Ishikawa (cell line): Measurements from ENCODE around the gene MAOB.

Source experiments
- CEBPB ChIP-seq: IDR thresholded peaks from 2 replicates; pipeline ENCODE4 v1.6.1; 2012
- CREB1 ChIP-seq: IDR thresholded peaks from 2 replicates; pipeline ENCODE4 v1.6.1; 2012; ENCODE audit warnings: low read depth
- EGR1 ChIP-seq: IDR thresholded peaks from 2 replicates; pipeline ENCODE4 v1.6.1; 2012
- EP300 ChIP-seq: IDR thresholded peaks from 2 replicates; pipeline ENCODE4 v1.6.1; 2012; ENCODE audit warnings: borderline replicate concordance
- FOXM1 ChIP-seq: IDR thresholded peaks from 2 replicates; pipeline ENCODE4 v1.6.1; 2012; ENCODE audit warnings: low read depth, borderline replicate concordance
- MAX ChIP-seq: IDR thresholded peaks from 2 replicates; pipeline ENCODE4 v1.6.1; 2012
- NFIC ChIP-seq: IDR thresholded peaks from 2 replicates; pipeline ENCODE4 v1.6.1; 2012
- RAD21 ChIP-seq: IDR thresholded peaks from 2 replicates; pipeline ENCODE4 v1.6.1; 2012; ENCODE audit warnings: low read depth
- REST ChIP-seq: IDR thresholded peaks from 2 replicates; pipeline ENCODE4 v1.6.1; 2012; ENCODE audit warnings: low read depth, mild to moderate bottlenecking
- TAF1 ChIP-seq: IDR thresholded peaks from 2 replicates; pipeline ENCODE4 v1.6.1; 2012; ENCODE audit warnings: low read depth, mild to moderate bottlenecking
- TCF12 ChIP-seq: IDR thresholded peaks from 2 replicates; pipeline ENCODE4 v1.6.1; 2012; ENCODE audit warnings: low read depth
- TEAD4 ChIP-seq: IDR thresholded peaks from 2 replicates; pipeline ENCODE4 v1.6.1; 2012
- YY1 ChIP-seq: IDR thresholded peaks from 2 replicates; pipeline ENCODE4 v1.6.1; 2012; ENCODE audit warnings: low read depth
- ZBTB7A ChIP-seq: IDR thresholded peaks from 2 replicates; pipeline ENCODE4 v1.6.1; 2012; ENCODE audit warnings: low read depth
- TF ChIP-seq, protein P1 (sequence below): IDR thresholded peaks from 2 replicates; pipeline ENCODE4 v1.6.1; 2012

Gene MAOB

DNA sequence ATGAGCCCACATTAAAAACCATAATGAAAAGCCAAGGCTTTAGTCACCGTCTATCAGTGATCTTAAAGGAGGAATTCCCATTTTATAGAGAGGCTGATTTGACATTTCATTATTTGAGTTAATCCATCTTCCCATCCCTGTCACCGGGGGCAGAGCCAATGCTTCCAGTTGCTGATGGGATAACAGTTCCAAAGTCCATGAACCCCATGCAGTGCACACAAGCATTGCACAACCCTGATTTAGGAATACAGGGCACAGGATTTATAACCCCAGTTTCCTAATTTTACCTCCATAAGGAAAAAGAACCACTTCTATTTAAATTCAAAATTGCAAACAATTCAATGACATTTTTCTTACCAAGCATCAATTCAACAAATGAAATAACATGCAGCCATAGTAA lies 36.5 kb downstream of the MAOB start:
- TF ChIP-seq CEBPB (no peak), CREB1 (no peak), MAX (no peak), EP300 (no peak), TEAD4 (no peak), YY1 (no peak), TCF12 (no peak), NFIC (no peak)
- TF ChIP-seq, protein P1, sequence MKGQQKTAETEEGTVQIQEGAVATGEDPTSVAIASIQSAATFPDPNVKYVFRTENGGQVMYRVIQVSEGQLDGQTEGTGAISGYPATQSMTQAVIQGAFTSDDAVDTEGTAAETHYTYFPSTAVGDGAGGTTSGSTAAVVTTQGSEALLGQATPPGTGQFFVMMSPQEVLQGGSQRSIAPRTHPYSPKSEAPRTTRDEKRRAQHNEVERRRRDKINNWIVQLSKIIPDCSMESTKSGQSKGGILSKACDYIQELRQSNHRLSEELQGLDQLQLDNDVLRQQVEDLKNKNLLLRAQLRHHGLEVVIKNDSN, result no peak

DNA sequence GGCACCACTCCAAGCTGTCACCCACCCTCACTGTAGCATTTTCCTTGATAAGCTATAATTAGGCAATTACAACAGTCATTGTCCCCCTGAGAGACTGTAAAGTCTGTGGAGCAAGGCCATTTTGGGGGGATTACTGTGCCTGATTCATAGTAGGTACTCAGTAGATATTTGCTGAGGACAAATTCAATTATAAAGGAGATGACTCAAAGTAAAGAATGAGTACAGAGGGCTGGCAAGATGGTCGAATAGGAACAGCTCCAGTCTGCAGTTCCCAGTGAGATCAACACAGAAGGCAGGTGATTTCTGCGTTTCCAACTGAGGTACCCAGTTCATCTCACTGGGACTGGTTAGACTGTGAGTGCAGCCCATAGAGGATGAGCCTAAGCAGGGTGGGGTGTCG lies 42.0 kb downstream of the MAOB start:
- TF ChIP-seq YY1 (no peak), REST (no peak), TCF12 (no peak), TAF1 (no peak), EP300 (no peak), MAX (no peak), FOXM1 (no peak), NFIC (no peak), CREB1 (no peak), RAD21 (no peak), TEAD4 (no peak), ZBTB7A (no peak), CEBPB (no peak)
- TF ChIP-seq, protein P1, result no peak

GRCh38 chrX:43836435-43837184 lies 45.6 kb downstream of the MAOB start:
- TF ChIP-seq EP300, result no peak
- no peak for TF ChIP-seq TCF12
- peak; percentile 49 for TF ChIP-seq RAD21

GRCh38 chrX:43835559-43835958 lies 46.7 kb downstream of the MAOB start:
- TF ChIP-seq MAX, result no peak
- no peak for TF ChIP-seq ZBTB7A
- TF ChIP-seq CREB1, result no peak
- no peak for TF ChIP-seq TCF12
- no peak for TF ChIP-seq TAF1
- TF ChIP-seq FOXM1, result no peak
- no peak for TF ChIP-seq REST
- no peak for TF ChIP-seq RAD21
- TF ChIP-seq EGR1, result no peak
- TF ChIP-seq, protein P1, result no peak
- TF ChIP-seq YY1, result no peak
- no peak for TF ChIP-seq NFIC
- no peak for TF ChIP-seq CEBPB
- no peak for TF ChIP-seq TEAD4

- TF ChIP-seq EGR1, result no peak
- no peak for TF ChIP-seq FOXM1
- TF ChIP-seq ZBTB7A, result no peak
- TF ChIP-seq, protein P1, result no peak
- TF ChIP-seq TEAD4, result no peak
These were observed 54.5 kb downstream of the MAOB start for GRCh38 chrX:43827791-43828190.

DNA sequence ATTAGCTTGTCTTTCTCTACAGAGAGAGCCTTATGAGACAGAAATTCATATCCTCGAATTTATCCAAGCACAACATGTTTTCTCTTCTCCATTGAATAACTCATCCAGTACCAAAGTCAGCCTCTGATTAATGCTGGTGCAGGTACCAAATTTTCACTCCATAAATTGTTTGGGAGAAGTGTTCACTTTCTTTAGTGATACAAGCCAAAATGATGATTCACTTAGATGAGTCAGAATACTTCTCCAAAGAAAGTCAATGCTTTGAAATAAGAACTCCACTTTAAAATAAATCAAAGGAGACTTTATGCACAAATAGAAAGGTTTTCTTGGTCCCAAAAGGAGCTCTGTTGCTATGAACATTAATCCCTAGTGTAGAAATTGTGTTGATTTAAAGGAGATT lies 60.2 kb downstream of the MAOB start:
- TF ChIP-seq NFIC (no peak), CREB1 (no peak), ZBTB7A (no peak), CEBPB (no peak), MAX (no peak), TEAD4 (no peak), REST (no peak)
- TF ChIP-seq, protein P1, result no peak
